Measurements from ENCODE around the gene SLC38A8. TPM values are rescaled to one million over a fixed set of nuclear protein-coding genes. Genes with fewer than 3 reads are reported as not detected.

The SLC38A8 gene
- total RNA-seq, 1 donor from 2014 or later, result not detected

GRCh38 chr16:83996481-83997252 is 45.9 kb downstream of the SLC38A8 start:
- DNase-seq (ENCODE audit: low spot score), result no peak

- no peak for DNase-seq (ENCODE audit: low spot score)
Measured at GRCh38 chr16:83995754-83996153, 46.8 kb downstream of the SLC38A8 start.

GRCh38 chr16:83994703-83995102 is 47.9 kb downstream of the SLC38A8 start:
- no peak for DNase-seq (ENCODE audit: low spot score)

DNA sequence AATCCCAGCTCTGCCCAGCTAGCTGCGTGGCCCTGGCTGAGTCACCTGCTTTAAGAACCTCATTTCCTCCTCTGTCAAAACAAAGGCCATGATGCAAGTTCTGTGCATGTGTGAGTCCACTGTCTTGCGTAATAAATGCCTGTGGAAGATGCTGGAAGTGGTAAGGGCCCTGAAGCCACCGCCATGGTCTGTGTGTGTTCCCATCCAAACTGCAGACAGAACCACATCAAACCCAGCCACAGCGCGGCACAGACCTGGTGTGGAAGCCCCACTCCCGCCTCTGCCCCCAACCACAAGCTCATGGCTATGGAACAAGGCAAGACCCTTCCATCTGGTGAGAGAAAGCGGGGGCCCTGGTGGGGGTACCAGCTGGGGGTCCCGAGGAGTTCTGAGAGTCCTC is 48.5 kb downstream of the SLC38A8 start:
- DNase-seq (ENCODE audit: low spot score), result no peak

GRCh38 chr16:83992624-83993023 is 50.0 kb downstream of the SLC38A8 start:
- no peak for DNase-seq (ENCODE audit: low spot score)

DNA sequence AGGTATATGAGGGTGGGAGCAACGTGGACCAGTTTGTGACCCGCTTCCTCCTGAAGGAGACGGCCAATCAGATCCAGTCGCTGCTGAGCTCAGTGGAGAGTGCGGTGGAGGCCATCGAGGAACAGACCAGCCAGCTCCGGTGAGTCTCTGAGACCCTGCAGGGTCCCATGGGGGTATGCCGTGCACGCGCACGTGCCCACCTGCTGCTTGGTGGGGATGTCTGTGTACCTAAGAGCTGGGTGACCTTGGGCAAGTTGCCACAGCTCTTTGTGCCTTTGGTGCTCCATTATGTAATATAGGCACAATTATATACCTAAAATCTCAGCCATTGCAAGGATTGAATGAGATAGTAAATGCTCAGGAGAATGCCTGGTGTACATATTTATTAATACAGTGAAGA is 52.1 kb downstream of the SLC38A8 start:
- no peak for DNase-seq (ENCODE audit: low spot score)

GRCh38 chr16:83989300-83989699 is 53.3 kb downstream of the SLC38A8 start:
- DNase-seq (ENCODE audit: low spot score), result no peak

- no peak for DNase-seq (ENCODE audit: low spot score)
Measured at GRCh38 chr16:83983491-83983890, 59.1 kb downstream of the SLC38A8 start.

DNA sequence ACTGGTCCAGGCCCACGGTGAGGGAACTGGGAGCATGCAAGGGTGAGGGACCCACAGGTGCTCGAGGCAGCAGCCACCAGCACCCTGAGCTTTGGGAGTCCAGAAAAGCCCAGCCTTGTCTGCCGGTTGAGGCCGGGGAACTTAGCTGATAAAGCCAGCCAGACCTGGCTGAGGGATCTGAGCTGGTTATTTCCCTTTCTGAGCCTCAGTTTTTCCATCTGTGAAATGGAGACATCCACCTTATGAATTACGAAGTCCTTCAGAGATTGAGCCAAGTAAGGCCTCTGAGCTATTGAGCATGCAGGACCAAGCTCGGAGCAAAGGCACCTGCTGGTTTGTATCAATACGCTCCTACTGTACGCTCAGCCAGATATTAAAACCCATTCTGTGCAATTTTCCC is 60.8 kb downstream of the SLC38A8 start:
- DNase-seq (ENCODE audit: low spot score), result no peak

DNA sequence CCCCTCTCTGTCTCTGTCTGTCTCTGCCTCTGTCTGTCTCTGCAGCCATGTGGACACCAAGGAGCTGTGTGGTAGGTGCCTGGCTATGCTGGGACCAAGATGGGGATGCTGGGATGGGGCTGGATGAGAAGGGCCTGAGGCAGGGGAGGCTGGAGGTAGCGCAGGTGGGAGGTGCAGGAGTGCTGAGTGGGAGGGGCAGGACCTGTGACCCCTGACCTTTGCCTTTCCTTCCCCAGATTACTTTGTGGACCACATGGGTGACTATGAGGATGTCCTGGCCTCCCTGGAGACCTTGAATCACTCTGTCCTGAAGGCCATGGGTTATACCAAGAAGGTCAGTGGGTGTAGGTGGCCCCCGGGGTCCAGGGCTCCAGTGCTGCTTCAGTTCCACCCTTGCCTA is 61.8 kb downstream of the SLC38A8 start:
- DNase-seq (ENCODE audit: low spot score), result no peak

- DNase-seq (ENCODE audit: low spot score), result no peak
Measured at GRCh38 chr16:83979441-83979840, 63.2 kb downstream of the SLC38A8 start.

DNA sequence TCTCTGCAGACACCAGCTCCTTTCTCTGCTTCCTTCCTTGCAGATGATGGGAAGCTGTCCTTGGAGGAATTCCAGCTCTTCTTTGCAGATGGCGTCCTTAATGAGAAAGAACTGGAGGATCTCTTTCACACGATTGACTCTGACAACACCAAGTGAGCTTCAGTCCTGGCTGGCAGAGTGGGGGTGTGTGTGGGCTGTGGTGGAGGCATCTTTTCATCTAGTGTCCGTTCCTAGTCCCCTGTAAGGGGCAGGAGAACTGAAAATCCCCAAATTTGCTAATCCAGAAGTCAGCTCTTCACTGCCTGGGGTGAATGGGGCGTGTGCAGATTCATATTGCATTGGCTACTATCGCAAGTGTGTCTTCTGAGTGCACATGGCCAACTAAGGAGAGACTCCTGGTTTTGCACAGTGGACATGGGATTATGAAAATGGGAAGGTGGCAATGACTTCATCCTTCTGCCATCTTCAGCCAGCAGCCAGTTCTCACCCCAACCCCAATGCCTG is 64.1 kb downstream of the SLC38A8 start:
- no peak for DNase-seq (ENCODE audit: low spot score)

GRCh38 chr16:83977056-83977815 is 65.4 kb downstream of the SLC38A8 start:
- no peak for DNase-seq (ENCODE audit: low spot score)

DNA sequence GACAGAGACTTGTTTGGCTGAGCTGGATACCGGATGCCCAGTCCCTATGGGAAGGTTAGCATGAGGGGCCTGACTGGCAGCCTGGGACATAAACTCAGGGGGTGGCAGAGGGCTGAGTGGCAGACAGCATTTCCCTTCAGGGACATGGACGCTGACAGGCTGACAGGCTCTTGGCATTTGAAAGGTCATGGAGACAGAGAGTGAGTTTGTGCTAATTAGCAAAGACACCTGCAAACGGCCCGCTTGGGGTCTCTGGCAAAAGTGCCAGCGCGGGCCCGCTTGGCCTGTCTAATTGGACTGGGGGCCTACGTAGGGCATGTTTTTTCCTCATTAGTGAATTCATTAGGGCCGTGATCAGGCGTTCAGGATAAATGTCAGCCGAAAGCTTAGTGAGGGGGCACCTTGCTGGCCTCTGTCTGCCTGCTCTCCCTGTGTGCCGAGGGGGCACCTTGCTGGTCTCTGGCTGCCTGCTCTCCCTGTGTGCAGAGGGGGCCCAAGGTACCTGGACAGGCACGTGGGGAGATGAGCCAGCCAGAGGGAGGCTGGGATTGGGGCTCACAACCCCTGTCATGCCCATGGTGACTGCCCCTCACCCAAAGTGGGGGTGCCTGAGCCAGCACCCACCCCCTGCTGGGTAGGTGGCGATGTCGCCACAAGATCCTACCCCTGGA is 66.9 kb downstream of the SLC38A8 start:
- DNase-seq (ENCODE audit: low spot score), result no peak

- no peak for DNase-seq (ENCODE audit: low spot score)
Measured at GRCh38 chr16:83974475-83974874, 68.1 kb downstream of the SLC38A8 start.

DNA sequence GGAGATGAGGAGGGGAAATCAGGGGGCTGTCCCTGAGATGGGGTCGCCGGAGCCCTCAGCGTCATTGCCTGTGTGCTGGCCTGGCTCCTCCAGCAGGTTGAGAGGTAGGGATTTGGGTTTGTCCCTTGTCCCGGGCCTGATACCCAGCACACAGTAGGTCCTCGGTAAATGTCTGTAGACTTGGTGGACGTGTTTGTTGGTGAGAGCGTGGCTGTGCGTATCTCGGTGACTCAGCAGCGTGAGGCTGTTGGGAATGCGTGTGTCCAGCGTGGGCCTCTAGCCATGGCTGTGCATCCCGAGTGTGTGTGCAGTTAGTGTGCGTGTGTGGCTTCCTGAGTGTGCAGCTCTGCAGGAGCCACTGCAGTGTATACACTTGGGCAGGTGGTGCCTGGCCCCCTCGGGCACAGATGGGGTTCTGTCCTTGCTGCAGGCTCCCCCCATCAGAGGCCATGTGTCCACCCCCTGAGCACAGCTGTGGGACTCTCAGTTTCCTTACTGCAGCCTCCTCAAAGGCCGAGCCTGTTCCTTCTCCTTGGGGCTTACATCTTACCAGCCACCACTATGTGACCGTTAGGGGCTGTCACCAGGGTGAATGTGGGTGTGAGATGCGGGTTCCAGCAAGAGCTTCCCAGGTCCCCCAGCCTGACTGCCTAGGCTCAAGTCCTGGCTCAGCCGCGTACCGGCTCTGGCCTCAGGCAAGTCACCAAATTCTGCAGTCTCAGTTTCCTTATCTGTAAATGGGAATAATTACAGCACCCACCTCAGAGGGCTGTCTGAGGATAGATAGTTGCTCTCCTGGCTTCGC is 68.8 kb downstream of the SLC38A8 start:
- DNase-seq (ENCODE audit: low spot score), result no peak

- no peak for DNase-seq (ENCODE audit: low spot score)
Measured at GRCh38 chr16:83973077-83973476, 69.5 kb downstream of the SLC38A8 start.

DNA sequence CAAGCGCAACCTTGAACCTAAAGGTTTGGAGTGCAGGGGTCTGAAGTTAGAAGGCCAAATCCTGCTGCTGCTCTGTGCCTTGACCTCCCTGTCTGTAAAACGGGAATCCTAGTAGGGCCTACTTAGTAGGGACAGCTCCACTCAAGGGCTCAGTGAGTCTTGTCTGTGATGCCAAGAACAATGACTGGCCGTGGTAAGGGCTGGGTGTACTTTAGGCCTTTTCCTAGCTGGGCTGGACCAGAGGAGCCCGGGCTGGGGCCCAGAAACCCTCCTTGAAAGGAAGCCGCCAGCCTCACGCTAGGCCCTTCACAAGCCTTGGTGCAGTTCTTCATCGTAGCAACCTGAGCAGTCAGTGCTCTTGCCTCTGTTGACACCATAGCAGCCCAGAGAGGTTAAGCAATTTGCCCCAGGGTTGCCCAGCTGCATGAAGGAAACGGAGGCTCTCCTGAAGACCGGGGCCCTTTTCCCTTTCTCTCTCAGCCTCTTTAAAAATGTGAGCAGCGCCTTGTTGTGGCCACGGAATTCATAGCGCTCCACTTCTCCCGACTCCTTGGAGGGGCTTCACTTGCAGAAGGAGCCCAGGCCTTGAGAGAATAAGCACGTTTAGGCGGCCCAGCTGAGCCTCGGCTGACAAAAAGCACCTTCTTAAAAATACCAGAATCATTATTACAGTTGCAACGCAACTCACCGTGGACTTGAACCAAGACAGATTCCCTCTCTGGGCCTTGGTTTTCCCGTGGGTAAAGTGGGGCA is 70.2 kb downstream of the SLC38A8 start:
- DNase-seq (ENCODE audit: low spot score), result no peak

DNA sequence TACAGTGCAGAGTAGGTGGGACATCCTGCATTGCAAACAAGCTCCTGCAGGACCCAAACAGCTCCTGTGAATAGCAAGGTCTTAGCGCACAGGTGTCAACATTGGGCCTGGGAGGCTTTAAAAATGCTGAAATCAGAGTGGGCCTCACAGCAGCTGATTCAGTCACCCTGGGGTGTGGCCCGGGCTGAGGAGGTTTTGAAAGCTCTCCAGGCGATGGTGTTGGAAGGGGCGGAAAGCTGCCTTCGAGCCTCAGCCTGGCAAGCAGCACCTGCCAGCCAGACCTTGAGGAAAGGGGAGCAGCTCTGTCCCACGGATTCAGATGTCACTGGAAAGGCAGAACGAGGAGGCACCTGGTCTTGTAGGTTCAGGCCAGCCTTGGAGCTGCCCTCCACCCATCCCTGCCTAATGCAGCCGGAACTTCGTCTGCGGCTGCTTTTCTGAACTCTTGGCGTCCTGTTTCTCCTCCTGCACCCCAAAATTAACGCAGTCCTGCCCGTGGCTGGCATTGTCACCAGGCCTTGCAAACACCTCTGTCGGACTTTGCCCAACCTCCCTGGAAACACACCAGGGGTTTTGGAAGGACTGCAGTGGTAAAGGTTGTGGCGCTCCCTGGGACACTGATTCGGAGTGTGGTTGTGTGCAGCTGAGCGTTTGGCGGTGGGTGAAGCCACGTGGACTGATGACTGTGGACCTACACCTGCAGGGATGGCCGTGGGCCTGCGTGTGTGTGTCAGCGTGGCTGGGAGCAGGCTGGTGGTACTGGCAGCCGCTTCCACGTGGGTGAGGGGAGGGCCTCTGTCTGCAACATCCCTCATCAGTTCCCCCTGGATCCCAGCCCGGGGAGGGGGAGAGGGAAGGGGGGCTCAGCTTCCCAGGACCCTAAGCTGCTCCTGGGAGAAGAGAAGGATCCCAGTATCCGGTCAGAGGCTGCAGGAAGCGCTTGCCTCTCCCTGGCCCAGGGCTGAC is 71.1 kb downstream of the SLC38A8 start:
- no peak for DNase-seq (ENCODE audit: low spot score)

- no peak for DNase-seq (ENCODE audit: low spot score)
Measured at GRCh38 chr16:83970430-83970815, 72.2 kb downstream of the SLC38A8 start.

All from ureter (tissue), 1 donor.